ENCODE measurements around the gene GRAMD1B.

GRAMD1B gene

DNA sequence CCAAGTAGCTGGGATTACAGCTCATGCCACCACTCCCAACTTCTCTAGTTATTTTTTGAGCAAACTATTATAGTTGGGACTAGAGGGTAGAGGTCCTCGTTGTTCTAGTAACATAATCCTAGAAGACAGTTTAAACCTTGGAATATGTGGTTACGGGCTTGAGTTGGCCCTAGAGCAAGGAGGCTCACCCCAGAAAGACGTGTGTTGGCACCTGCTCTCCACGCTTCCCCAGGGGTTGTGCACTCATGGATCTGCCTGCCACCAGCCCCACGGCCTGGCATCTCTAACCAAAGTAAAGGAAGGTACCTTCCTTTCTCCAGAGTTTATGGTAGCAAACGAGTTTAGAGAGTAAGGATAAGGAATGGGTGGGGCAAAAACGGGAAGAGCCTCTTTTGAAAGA lies 145.4 kb downstream of the GRAMD1B start:
- no peak for DNase-seq

GRCh38 chr11:123576082-123576481 lies 146.0 kb downstream of the GRAMD1B start:
- no peak for DNase-seq

- DNase-seq, result no peak
These were observed 146.4 kb downstream of the GRAMD1B start for GRCh38 chr11:123576501-123576900.

DNA sequence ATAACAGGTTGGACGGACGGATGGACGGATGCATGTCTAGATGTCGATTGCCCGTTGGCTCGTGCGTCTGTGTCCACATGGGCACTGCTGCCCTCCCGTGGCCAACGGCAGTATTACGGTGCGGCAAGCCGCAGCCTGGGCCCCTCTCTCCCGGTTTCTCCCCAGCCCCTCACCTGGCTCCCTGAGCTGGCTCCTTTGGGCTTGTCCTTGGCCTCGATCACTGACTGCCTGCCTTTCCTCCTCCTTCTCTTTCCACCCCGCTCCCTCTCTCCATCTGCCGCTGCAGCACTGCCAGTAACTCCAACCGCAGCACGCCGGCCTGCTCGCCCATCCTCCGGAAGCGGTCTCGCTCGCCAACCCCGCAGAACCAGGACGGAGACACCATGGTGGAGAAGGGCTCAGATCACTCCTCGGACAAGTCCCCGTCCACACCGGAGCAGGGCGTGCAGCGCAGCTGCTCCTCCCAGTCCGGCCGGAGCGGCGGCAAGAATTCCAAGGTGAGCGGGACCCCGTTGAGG lies 147.1 kb downstream of the GRAMD1B start:
- DNase-seq, result peak; percentile 4

DNA sequence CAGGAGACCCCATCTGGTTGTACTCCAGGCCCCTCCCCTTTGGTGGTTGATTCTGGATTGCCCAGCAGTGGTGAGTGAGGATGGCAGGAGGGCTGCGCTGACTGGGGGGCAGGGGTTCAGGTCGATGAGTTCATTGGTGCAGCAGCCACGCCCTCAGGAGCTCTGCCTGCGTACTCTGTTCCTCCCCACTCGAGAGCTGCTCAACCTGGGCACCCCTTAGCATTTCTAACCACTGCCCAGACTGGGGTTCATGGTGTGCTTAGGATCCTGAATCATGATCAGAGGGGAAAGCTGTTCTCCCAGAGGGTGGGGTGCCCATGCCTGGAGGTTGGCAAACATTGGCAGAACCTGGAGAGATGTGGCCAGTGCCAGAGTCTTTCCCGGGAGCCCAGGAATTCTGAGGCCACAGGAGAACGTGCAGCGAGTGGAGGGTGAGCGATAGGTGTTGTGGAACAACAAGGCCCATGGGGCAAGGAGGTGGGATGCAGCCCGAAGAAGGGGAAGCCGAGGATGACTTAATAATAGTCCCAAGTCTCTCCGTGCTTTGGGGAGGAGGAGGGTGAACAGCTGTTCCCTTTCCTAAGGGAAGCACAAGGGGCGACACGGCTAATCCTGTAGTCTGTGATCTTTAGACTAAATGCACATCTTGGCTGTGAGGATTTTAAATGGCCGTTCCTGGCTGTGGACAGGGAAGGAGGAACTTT lies 148.9 kb downstream of the GRAMD1B start:
- no peak for DNase-seq

DNA sequence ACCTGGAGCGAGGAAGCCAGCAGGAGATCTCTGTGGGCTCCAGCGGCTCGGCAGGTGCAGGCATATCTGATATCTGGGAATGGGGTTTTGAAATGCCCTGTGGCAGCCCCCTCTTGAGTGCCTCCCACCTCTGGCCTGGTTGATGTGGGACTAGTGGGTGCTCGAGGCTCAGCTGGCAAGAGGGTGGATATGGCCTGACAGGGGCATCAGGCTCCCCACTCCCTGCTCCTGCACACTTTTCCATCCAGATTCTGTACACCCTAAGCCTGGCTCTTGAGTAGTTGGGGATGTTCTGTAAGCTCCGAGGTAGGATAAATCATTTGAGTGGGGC lies 149.4 kb downstream of the GRAMD1B start:
- DNase-seq, result no peak

- no peak for DNase-seq
These were observed 150.1 kb downstream of the GRAMD1B start for GRCh38 chr11:123580137-123580536.

GRCh38 chr11:123580557-123581275 lies 150.6 kb downstream of the GRAMD1B start:
- no peak for DNase-seq

- DNase-seq, result no peak
These were observed 151.8 kb downstream of the GRAMD1B start for GRCh38 chr11:123581651-123582399.

- DNase-seq, result no peak
These were observed 153.0 kb downstream of the GRAMD1B start for GRCh38 chr11:123582992-123583504.

GRCh38 chr11:123584186-123584585 lies 154.1 kb downstream of the GRAMD1B start:
- no peak for DNase-seq

DNA sequence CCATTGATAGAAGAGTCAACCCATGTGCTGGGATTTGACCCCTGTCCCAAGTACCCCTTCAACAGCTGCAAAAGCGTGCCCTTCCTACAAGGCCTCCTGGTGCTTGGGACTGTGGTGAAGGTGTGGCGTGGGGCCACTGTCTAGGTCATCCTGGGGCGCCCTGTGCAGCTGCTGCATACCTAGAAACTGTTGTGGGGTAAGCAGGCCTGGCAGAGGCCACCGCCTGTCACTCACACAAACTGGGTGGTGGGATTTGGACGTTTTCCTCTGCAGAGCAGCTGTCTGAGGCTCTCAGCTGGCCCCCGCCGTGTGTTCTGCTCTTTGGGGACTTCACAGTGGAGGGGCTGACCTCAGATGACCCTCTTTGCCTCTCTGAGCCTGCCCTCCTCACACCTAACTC lies 154.7 kb downstream of the GRAMD1B start:
- DNase-seq, result no peak

- no peak for DNase-seq
These were observed 155.1 kb downstream of the GRAMD1B start for GRCh38 chr11:123585206-123585605.

DNA sequence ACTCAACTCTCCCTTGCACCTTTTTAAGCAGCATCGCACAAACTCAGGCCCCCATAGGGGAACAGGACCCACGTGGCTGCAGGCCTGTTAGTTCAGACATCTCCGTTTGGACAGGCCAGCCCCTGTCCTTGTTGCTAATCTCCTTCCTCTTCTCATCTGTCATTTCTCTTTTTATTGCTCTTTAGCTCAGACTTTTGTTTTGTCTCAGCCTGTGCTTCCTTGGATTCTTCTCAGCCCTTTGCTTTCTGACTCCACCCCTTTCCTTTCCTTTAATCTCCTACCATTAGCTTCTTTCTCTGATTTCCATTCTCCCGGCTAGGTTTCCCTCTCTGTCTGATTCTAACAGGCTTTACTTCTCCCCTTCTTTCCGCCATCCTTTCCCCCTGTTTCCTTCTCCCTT lies 155.6 kb downstream of the GRAMD1B start:
- DNase-seq, result no peak

- DNase-seq, result no peak
These were observed 156.5 kb downstream of the GRAMD1B start for GRCh38 chr11:123586568-123586967.

DNA sequence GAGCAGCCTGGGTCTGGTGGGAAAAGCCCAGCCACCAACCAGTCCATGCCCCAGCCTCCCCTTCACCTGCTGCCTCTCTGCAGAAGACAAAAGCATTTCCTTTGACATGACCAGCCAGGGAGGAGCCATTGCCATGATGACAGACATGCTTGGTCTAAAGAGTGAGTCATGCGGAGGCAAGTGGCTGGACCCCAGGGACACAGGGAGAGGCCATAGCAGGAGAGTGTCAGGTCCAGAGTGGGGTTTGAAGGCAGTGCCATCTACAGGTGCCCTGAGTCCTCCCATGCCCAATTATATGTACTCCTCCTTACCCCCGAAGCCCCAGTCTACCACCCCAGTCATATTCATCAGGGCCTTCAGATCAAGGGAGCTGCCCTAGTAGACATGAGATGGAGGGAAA lies 157.0 kb downstream of the GRAMD1B start:
- DNase-seq, result no peak

DNA sequence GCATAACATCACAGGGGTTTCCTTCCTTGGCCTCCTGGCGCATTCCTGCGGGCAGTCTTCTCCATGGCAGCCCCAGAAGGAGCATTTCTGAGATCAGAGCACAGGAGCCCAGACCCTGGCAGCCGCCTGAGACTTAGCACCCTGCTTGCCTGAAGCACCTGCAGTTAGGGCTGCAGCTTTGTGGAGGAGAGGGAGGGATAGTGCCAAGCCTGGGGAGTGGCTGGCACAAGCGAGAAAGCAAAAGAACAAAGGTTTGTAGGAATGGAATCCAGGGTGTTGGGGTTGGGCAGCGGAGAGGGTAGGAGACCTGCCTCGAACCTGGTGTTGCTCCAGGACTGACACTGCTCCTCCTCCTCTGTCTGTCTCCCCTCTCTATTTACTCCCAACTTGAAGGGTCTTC lies 157.5 kb downstream of the GRAMD1B start:
- no peak for DNase-seq

DNA sequence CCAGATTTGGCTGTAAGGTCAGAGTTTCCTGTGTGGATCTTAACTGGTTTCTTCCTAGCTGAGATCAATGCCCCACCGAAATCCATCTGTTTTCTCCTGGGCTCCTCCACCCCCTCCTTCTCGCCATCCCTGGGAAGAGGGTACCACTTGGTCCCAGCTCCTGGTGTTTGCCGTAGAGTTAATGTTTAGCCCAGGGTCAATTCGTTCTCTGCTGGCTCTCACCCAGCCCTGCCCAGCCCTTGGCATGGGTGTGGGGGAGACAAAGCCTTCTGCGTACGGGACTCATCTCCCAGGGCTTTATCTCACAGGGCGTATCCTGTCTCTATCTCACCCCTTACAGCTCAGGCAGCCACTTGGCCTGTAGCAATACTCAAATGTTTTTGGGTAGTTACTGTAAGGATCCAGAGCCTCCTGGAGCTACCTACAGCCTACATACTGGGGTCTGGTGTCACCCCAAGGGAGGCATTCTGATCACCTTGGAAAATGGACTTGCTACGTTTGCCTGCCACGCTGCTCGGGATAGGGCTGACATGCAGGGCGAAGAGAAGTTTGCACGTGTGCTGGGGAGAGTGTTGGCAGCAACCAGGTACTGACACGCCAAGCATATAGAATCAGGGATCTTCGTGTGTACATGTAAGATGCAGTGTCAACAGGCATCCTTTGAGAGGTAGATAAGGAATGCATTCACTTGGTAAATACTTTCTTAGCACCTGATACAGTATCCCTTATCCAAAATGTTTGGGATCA lies 158.2 kb downstream of the GRAMD1B start:
- no peak for DNase-seq

GRCh38 chr11:123588864-123589262 lies 158.8 kb downstream of the GRAMD1B start:
- no peak for DNase-seq

DNA sequence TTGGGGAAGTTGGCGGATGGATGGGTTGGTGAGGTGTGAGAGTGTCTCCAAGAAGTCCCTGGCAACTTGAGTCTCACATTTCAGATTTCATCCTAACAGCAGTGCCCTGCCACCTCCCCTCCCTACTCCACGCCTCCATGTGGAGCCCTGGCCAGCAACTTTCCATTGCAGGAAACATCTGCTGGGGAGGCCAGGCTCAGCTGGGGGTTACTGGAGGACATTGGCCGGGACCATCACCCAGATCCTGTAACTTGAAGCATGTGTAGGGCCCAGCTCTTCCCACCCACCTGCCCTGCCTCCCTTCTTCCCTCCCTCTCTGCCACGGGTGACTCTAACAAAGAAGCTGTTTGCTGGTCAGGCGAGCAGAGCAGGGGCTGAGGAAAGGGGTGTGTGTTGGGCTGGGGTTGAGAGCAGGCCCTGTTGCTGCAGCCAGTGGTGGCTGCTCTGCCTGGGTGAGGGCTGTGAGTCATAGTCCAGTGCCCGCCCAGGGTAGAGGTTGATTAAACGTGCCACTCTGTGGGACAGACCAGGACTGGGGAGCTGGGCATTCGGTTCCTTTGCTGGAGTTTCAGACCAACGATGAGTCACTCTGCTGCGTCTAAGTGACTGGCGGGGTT lies 160.3 kb downstream of the GRAMD1B start:
- DNase-seq, result no peak

- no peak for DNase-seq
These were observed 163.5 kb downstream of the GRAMD1B start for GRCh38 chr11:123593570-123593969.

DNA sequence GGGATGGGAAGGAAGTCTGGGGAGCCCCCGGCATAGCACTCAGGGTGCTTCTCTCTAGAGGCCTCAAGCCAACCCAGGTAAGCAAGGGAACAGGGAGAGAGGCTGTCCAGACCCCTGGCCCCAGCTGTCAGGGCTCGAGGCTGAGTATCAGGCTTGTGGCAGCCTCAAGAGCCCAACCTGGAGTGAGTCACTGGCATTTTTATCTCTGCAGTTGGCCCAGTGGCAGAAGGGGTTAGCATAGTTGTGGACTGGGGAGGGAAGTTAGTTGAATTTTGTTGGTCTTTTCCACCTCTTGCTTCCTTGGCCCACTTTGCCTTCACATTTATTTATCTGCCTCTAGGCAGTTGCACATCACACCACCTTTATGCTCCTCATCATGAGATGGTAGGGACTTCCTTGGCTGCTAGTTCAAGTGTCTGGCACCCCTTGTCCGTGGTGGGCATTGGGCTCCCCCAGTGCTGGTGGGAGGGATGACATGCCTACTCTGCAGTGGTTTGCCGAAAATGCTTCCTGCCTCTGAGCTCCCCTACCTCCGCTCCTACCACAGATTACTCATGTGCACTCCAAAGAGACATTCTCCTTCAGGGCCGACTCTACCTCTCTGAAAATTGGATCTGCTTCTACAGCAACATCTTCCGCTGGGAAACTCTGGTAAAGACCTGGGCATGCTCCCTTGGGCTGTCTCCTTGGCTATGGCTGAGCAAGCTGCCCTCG lies 164.3 kb downstream of the GRAMD1B start:
- DNase-seq, result no peak

Data from NCI-H1694 (cell line).